SK-N-SH (cell line): Measurements from ENCODE around the gene CACNG4. TPM values are rescaled to one million over a fixed set of nuclear protein-coding genes. Genes with fewer than 3 reads are reported as not detected.

Experiments used
- CTCF ChIA-PET: fragments of 300-600, 350-600 bp; formaldehyde crosslinking; extraction: SDS; loops from one replicate; lab custom pipeline; 2021; lab: Yijun Ruan, JAX
- POLR2A ChIA-PET: fragments of 350-600 bp; sonication (Branson Sonifier 250); formaldehyde crosslinking; extraction: SDS; loops from one replicate; lab custom pipeline; 2020; ENCODE audit warnings: antibody characterized with exemption, inconsistent platforms; lab: Yijun Ruan, JAX
- DNase-seq: peaks from one replicate; pipeline ENCODE4 v3.0.0; 2012
- H2AFZ ChIP-seq: fragments of 200-600 bp; sonication (generic); 2 replicates; pipeline ENCODE4 v1.8.1; 2016; ENCODE audit warnings: antibody characterized with exemption, mild to moderate bottlenecking, low read depth
- H3F3A ChIP-seq: fragments of 200-600 bp; sonication (generic); replicated peaks from 2 replicates; pipeline ENCODE3; 2016; ENCODE audit warnings: antibody characterized with exemption, mild to moderate bottlenecking; ENCODE audit not compliant: insufficient read depth
- H3K27ac ChIP-seq, 2 experiments: fragments of 200-500 bp in 1 of 2; fragments of 200-600 bp in 1 of 2; sonication (Bioruptor generic) in 1 of 2; sonication (generic), shearing (Covaris generic) in 1 of 2; 2 replicates each; pipeline versions ENCODE4 v1.5.1 to v1.6.1; 2014 to 2016; ENCODE audit warnings: low read depth in 2 of 2, inconsistent platforms in 1 of 2, low read length in 1 of 2, mild to moderate bottlenecking in 1 of 2, mixed read lengths in 1 of 2
- H3K27me3 ChIP-seq: fragments of 200-600 bp; sonication (generic), shearing (Covaris generic); 2 replicates; pipeline ENCODE4 v1.6.1; 2016; ENCODE audit warnings: mixed run types; ENCODE audit not compliant: insufficient read depth
- H3K36me3 ChIP-seq, 2 experiments: fragments of 200-500 bp in 1 of 2; fragments of 200-600 bp in 1 of 2; sonication (Bioruptor generic) in 1 of 2; sonication (generic) in 1 of 2; replicated peaks in 1 of 2; 2 replicates each; pipeline versions ENCODE3 to v1.5.1; 2014 to 2016; ENCODE audit warnings: low read length in 1 of 2, mild to moderate bottlenecking in 1 of 2; ENCODE audit not compliant: insufficient read depth in 2 of 2, control insufficient read depth in 1 of 2
- H3K4me1 ChIP-seq, 2 experiments: fragments of 200-500 bp in 1 of 2; fragments of 200-600 bp in 1 of 2; sonication (Bioruptor generic) in 1 of 2; sonication (generic), shearing (Covaris generic) in 1 of 2; 2 replicates each; pipeline versions ENCODE4 v1.5.1 to v1.6.1; 2014 to 2016; ENCODE audit warnings: low read depth in 1 of 2, low read length in 1 of 2, mixed run types in 1 of 2; ENCODE audit not compliant: insufficient read depth in 2 of 2, control insufficient read depth in 1 of 2
- H3K4me2 ChIP-seq: fragments of 200-600 bp; sonication (generic), shearing (Covaris generic); 2 replicates; pipeline ENCODE4 v1.6.1; 2017; ENCODE audit warnings: mixed run types
- H3K4me3 ChIP-seq, 2 experiments: fragments of 200-500 bp in 1 of 2; fragments of 200-600 bp in 1 of 2; sonication (Bioruptor generic) in 1 of 2; sonication (generic), shearing (Covaris generic) in 1 of 2; 2 replicates each; pipeline versions ENCODE4 v1.5.1 to v1.8.1; 2014 to 2016; ENCODE audit warnings: low read depth in 2 of 2, inconsistent platforms in 1 of 2, low read length in 1 of 2, mild to moderate bottlenecking in 1 of 2, mixed read lengths in 1 of 2, moderate library complexity in 1 of 2
- H3K79me2 ChIP-seq: fragments of 200-600 bp; sonication (generic); 2 replicates; pipeline ENCODE4 v1.8.1; 2017; ENCODE audit warnings: mild to moderate bottlenecking; ENCODE audit not compliant: insufficient read depth
- H3K9ac ChIP-seq: fragments of 200-600 bp; sonication (generic); 2 replicates; pipeline ENCODE4 v1.6.1; 2017; ENCODE audit warnings: mixed run types
- H3K9me2 ChIP-seq: fragments of 200-600 bp; sonication (generic); 2 replicates; pipeline ENCODE4 v1.6.1; 2017; ENCODE audit warnings: mixed run types
- H3K9me3 ChIP-seq: fragments of 200-600 bp; sonication (generic); 2 replicates; pipeline ENCODE4 v1.6.1; 2017; ENCODE audit warnings: mixed run types, mild to moderate bottlenecking, moderate library complexity
- H4K20me1 ChIP-seq: fragments of 200-600 bp; sonication (generic); 2 replicates; pipeline ENCODE4 v1.6.1; 2017; ENCODE audit warnings: mild to moderate bottlenecking, mixed run types; ENCODE audit not compliant: insufficient read depth
- CHD2 ChIP-seq: fragments of 150-350 bp; IDR thresholded peaks from 2 replicates; pipeline ENCODE4 v1.6.1; 2018; ENCODE audit warnings: low read length; ENCODE audit not compliant: partially characterized antibody
- ELF1 ChIP-seq: IDR thresholded peaks from 2 replicates; pipeline ENCODE4 v1.4.0; 2012
- FOSL2 ChIP-seq: IDR thresholded peaks from 2 replicates; pipeline ENCODE4 v1.4.0; 2012; ENCODE audit warnings: low read depth, mild to moderate bottlenecking, moderate library complexity, borderline replicate concordance
- GATA2 ChIP-seq: sonication (generic); formaldehyde crosslinking; IDR thresholded peaks from 2 replicates; pipeline ENCODE4 v1.5.0; 2020; ENCODE audit warnings: mild to moderate bottlenecking, missing genetic modification reagents
- IRF3 ChIP-seq: fragments of 150-350 bp; IDR thresholded peaks from 2 replicates; pipeline ENCODE4 v1.6.1; 2016; ENCODE audit warnings: mild to moderate bottlenecking, low read depth, low read length
- JUND ChIP-seq: IDR thresholded peaks from 2 replicates; pipeline ENCODE4 v1.4.0; 2012
- MAX ChIP-seq: IDR thresholded peaks from 2 replicates; pipeline ENCODE4 v1.4.0; 2012; ENCODE audit warnings: low read depth
- MXI1 ChIP-seq: IDR thresholded peaks from 2 replicates; pipeline ENCODE4 v1.6.1; 2012; ENCODE audit warnings: mild to moderate bottlenecking, low read depth, low read length, improper control_type of control experiment
- NFIC ChIP-seq: IDR thresholded peaks from 2 replicates; pipeline ENCODE4 v1.4.0; 2012; ENCODE audit warnings: borderline replicate concordance
- RCOR1 ChIP-seq: fragments of 150-350 bp; IDR thresholded peaks from 2 replicates; pipeline ENCODE4 v1.6.1; 2017; ENCODE audit warnings: antibody characterized with exemption, low read length
- REST ChIP-seq: IDR thresholded peaks from 2 replicates; pipeline ENCODE4 v1.6.1; 2012; ENCODE audit warnings: mild to moderate bottlenecking, low read depth, low read length, moderate library complexity
- RFX5 ChIP-seq: IDR thresholded peaks from 2 replicates; pipeline ENCODE4 v1.6.1; 2012; ENCODE audit warnings: mild to moderate bottlenecking, improper control_type of control experiment, low read length
- RXRA ChIP-seq: IDR thresholded peaks from 2 replicates; pipeline ENCODE4 v1.4.0; 2012; ENCODE audit warnings: low read depth, mild to moderate bottlenecking, borderline replicate concordance
- SIN3A ChIP-seq: IDR thresholded peaks from 2 replicates; pipeline ENCODE4 v1.6.1; 2012; ENCODE audit warnings: low read depth, mild to moderate bottlenecking, low read length, moderate library complexity, borderline replicate concordance
- TAF1 ChIP-seq: IDR thresholded peaks from 2 replicates; pipeline ENCODE4 v1.6.1; 2012; ENCODE audit warnings: low read depth, mild to moderate bottlenecking, low read length, moderate library complexity, borderline replicate concordance
- TEAD4 ChIP-seq: IDR thresholded peaks from 2 replicates; pipeline ENCODE4 v1.4.0; 2012; ENCODE audit warnings: mild to moderate bottlenecking, borderline replicate concordance; ENCODE audit not compliant: insufficient read depth
- USF1 ChIP-seq: IDR thresholded peaks from 2 replicates; pipeline ENCODE4 v1.4.0; 2012; ENCODE audit warnings: low read depth, borderline replicate concordance
- ZBTB33 ChIP-seq: IDR thresholded peaks from 2 replicates; pipeline ENCODE4 v1.4.0; 2012; ENCODE audit warnings: low read depth, borderline replicate concordance
- WGBS: methylation state at CpG from one replicate; pipeline ENCODE4 v1.1.6; 2017; ENCODE audit warnings: low lambda C conversion rate; 5-methylcytosine and 5-hydroxymethylcytosine counted together
- polyA plus RNA-seq, 3 experiments: library from polyadenylated mRNA; depleted of rRNA; stranded (reverse); fragments of >200 nt; gene quantifications; 2 replicates each; pipeline ENCODE4 v1.2.3, GENCODE V29; 2012

Gene CACNG4
- polyA plus RNA-seq, 1 of the 3 experiments (the other 2 are of a cell fraction): 13.2 TPM

- no peaks in the 10 kb centered on the region for H3K36me3 ChIP-seq
- TF ChIP-seq TEAD4 (no peak), RXRA (no peak), SIN3A (no peak), USF1 (no peak), ELF1 (no peak), TAF1 (no peak), JUND (no peak), ZBTB33 (no peak), RFX5 (no peak), CHD2 (no peak), RCOR1 (no peak), MXI1 (no peak), FOSL2 (no peak), MAX (no peak), GATA2 (CRISPR knock-in tag) (no peak)
- TF ChIP-seq, all 33 proteins: peak for 0
- CTCF ChIA-PET: interaction anchor here (1.4 to 2.4 kb wide), 3 partner anchors 9 to 29 kb away, joined by 4 to 13 read pairs (median 8); no protein-coding TSS in a partner anchor
Observed at GRCh38 chr17:66928949-66929348, 35.6 kb upstream of the CACNG4 start.

GRCh38 chr17:66929591-66929990, 34.9 kb upstream of the CACNG4 start:
- 62% methylated on average over 1 of the region's 1 CpG for WGBS
- ChIA-PET POLR2A (interaction anchor here (1.2 kb wide), 1 partner anchor 36 kb away, joined by 5 read pairs; no protein-coding TSS in a partner anchor), CTCF (interaction anchor here (0.9 to 2.8 kb wide), 9 partner anchors 9 to 229 kb away, joined by 3 to 13 read pairs (median 4); no protein-coding TSS in a partner anchor)
- Histone ChIP-seq H3K9ac (no peak overlapping the region), H3K36me3 (no peaks in the 10 kb centered on the region), H3K27ac (no peak overlapping the region), H3K4me1 (peaks cover 0 to 38% of the 10 kb centered on the region in 2 experiments; a peak in 1 of 4 replicates), H3K27me3 (no peaks in the 10 kb centered on the region; the same call in 1 of the 2 replicates), H2AFZ (no peak overlapping the region), H3K4me2 (no peak overlapping the region), H3F3A (no peaks in the 10 kb centered on the region), H4K20me1 (no peaks in the 10 kb centered on the region), H3K4me3 (no peak overlapping the region), H3K79me2 (no peaks in the 10 kb centered on the region), H3K9me3 (no peaks in the 10 kb centered on the region), H3K9me2 (no peaks in the 10 kb centered on the region)
- DNase-seq: no peak
- no peak for TF ChIP-seq MAX
- no peak for TF ChIP-seq ELF1
- TF ChIP-seq RFX5: no peak
- no peak for TF ChIP-seq REST
- no peak for TF ChIP-seq IRF3
- no peak for TF ChIP-seq RCOR1
- TF ChIP-seq NFIC: no peak

More at GRCh38 chr17:66928949-66929348, 35.6 kb upstream of the CACNG4 start:
- POLR2A ChIA-PET: no interaction called here
- WGBS: 60% methylated on average over 5 of the region's 5 CpGs
- no peaks in the 10 kb centered on the region for H4K20me1 ChIP-seq
- no peak overlapping the region for H3K4me2 ChIP-seq
- H3K4me1 ChIP-seq: peaks cover 0 to 35% of the 10 kb centered on the region in 2 experiments; a peak in 1 of 4 replicates
- no peaks in the 10 kb centered on the region; the same call in 1 of the 2 replicates for H3K27me3 ChIP-seq
- DNase-seq: no peak
- no peak overlapping the region for H3K27ac ChIP-seq
- H3K4me3 ChIP-seq: no peak overlapping the region
- no peak overlapping the region for H3K9ac ChIP-seq
- no peak overlapping the region for H2AFZ ChIP-seq
- H3K9me2 ChIP-seq: no peaks in the 10 kb centered on the region
- H3K79me2 ChIP-seq: no peaks in the 10 kb centered on the region
- no peaks in the 10 kb centered on the region for H3K9me3 ChIP-seq
- no peaks in the 10 kb centered on the region for H3F3A ChIP-seq
